Uterus (tissue), 4 donors: ENCODE measurements around the gene FAM174C. TPM values are rescaled to one million over a fixed set of nuclear protein-coding genes. Genes with fewer than 3 reads are reported as not detected.
"Not testable (repeated sequence)": the region's sequence is repeated elsewhere in the genome, so short reads cannot be mapped to it uniquely, and the experiment has no call there.

Experiments
- DNase-seq, 2 donors: peaks; one replicate each; pipeline ENCODE4 v3.0.0-alpha.2; 2019 to 2020
- H3K27ac ChIP-seq, 2 donors: fragments of 200-600 bp; sonication (generic); 1 replicate in 1 of 2; 2 replicates in 1 of 2; pipeline ENCODE4 v1.5.1; 2016 to 2018
- H3K27me3 ChIP-seq, 2 donors: fragments of 200-600 bp; sonication (generic); one replicate each; pipeline ENCODE4 v1.5.1; 2018 to 2019; ENCODE audit warnings: control low read depth in 1 of 2
- H3K36me3 ChIP-seq, 2 donors: fragments of 200-600 bp; sonication (generic); one replicate each; pipeline ENCODE4 v1.5.1; 2019; ENCODE audit warnings: control low read depth in 1 of 2
- H3K4me1 ChIP-seq, 2 donors: fragments of 200-600 bp; sonication (generic); one replicate each; pipeline ENCODE4 v1.5.1; 2018 to 2019; ENCODE audit warnings: control low read depth in 1 of 2
- H3K4me3 ChIP-seq, 2 donors: fragments of 200-600 bp; sonication (generic); 1 replicate in 1 of 2; 2 replicates in 1 of 2; pipeline ENCODE4 v1.5.1; 2018 to 2019; ENCODE audit warnings: mild to moderate bottlenecking in 1 of 2
- H3K9me3 ChIP-seq, 2 donors: fragments of 200-600 bp; sonication (generic); one replicate each; pipeline ENCODE4 v1.5.1; 2019; ENCODE audit warnings: control low read depth in 1 of 2
- CTCF ChIP-seq, 4 experiments: fragments of 200-600 bp in 2 of 4; fragments of 450-650 bp in 2 of 4; sonication (generic) in 2 of 4; IDR thresholded peaks; one replicate each; pipeline ENCODE4 v1.5.1; 2016 to 2019; ENCODE audit warnings: antibody characterized with exemption in 4 of 4, mild to moderate bottlenecking in 2 of 4, moderate library complexity in 1 of 4
- POLR2A ChIP-seq, 2 donors: fragments of 450-650 bp; IDR thresholded peaks; one replicate each; pipeline ENCODE4 v1.6.1; 2016; ENCODE audit warnings: antibody characterized with exemption in 2 of 2, mild to moderate bottlenecking in 1 of 2, moderate library complexity in 1 of 2
- intact Hi-C: fragments of 100-400 bp; cut with DNase I; formaldehyde crosslinking; loops from one replicate; pipeline ENCODE4 v1.15.1; 2023; ENCODE audit warnings: low total_unique reads
- total RNA-seq, 4 donors: library from RNA; depleted of rRNA in 3 of 4; stranded (reverse); fragments of >200 nt in 3 of 4; gene quantifications; one replicate each; pipeline versions ENCODE4 v1.1.0 to v1.2.4, GENCODE V29; 2014 to 2023
- donor health status: DM: yes; HTN: yes; CAD: no.

The FAM174C gene
- total RNA-seq, 4 donors from 2014 or later: 2.1 to 24.3 (median 7.1) TPM

GRCh38 chr19:1302533-1303239, 27.4 kb downstream of the FAM174C start:
- TF ChIP-seq POLR2A (IDR thresholded peaks at IDR 0.05) (no peak), CTCF (IDR thresholded peaks at IDR 0.05) (no peak)
- no peaks in the 10 kb centered on the region for H3K4me1 ChIP-seq
- DNase-seq: no peak
- intact Hi-C loops: no loop called here
- no peak overlapping the region for H3K4me3 ChIP-seq
- no peaks in the 10 kb centered on the region for H3K9me3 ChIP-seq
- H3K36me3 ChIP-seq: no peaks in the 10 kb centered on the region
- no peaks in the 10 kb centered on the region for H3K27me3 ChIP-seq
- no peak overlapping the region for H3K27ac ChIP-seq

- no peaks in the 10 kb centered on the region for H3K27me3 ChIP-seq
- no peak overlapping the region for H3K27ac ChIP-seq
- TF ChIP-seq CTCF (IDR thresholded peaks at IDR 0.05) (no peak), POLR2A (IDR thresholded peaks at IDR 0.05) (no peak)
- no peaks in the 10 kb centered on the region for H3K9me3 ChIP-seq
- no peaks in the 10 kb centered on the region for H3K36me3 ChIP-seq
- intact Hi-C loops: no loop called here
- no peaks in the 10 kb centered on the region for H3K4me1 ChIP-seq
- DNase-seq: no peak
- no peak overlapping the region for H3K4me3 ChIP-seq
These were observed 29.0 kb downstream of the FAM174C start for GRCh38 chr19:1304197-1304924.

- intact Hi-C loops: not testable (repeated sequence)
These were observed 30.0 kb downstream of the FAM174C start for GRCh38 chr19:1305354-1305753.

GRCh38 chr19:1307320-1307719, 32.0 kb downstream of the FAM174C start:
- H3K27ac ChIP-seq: no peak overlapping the region
- peaks cover 0 to 8% of the 10 kb centered on the region in 2 donors for H3K27me3 ChIP-seq
- no peaks in the 10 kb centered on the region for H3K36me3 ChIP-seq
- H3K9me3 ChIP-seq: no peaks in the 10 kb centered on the region
- intact Hi-C loops: no loop called here
- no peak for TF ChIP-seq CTCF (IDR thresholded peaks at IDR 0.05)
- TF ChIP-seq POLR2A (IDR thresholded peaks at IDR 0.05): no peak
- no peaks in the 10 kb centered on the region for H3K4me1 ChIP-seq
- no peak for DNase-seq
- no peak overlapping the region for H3K4me3 ChIP-seq

More at GRCh38 chr19:1305354-1305753, 30.0 kb downstream of the FAM174C start:
- not testable (repeated sequence) for H3K4me3 ChIP-seq, H3K36me3 ChIP-seq, H3K27ac ChIP-seq, H3K4me1 ChIP-seq, H3K27me3 ChIP-seq, H3K9me3 ChIP-seq, DNase-seq

- Histone ChIP-seq H3K9me3 (no peaks in the 10 kb centered on the region), H3K27me3 (peaks cover 0 to 8% of the 10 kb centered on the region in 2 donors), H3K27ac (no peak overlapping the region), H3K4me1 (no peaks in the 10 kb centered on the region), H3K4me3 (no peak overlapping the region), H3K36me3 (no peaks in the 10 kb centered on the region)
- intact Hi-C loops: no loop called here
- DNase-seq: no peak
- TF ChIP-seq CTCF (IDR thresholded peaks at IDR 0.05) (no peak), POLR2A (IDR thresholded peaks at IDR 0.05) (no peak)
These were observed 32.5 kb downstream of the FAM174C start for GRCh38 chr19:1307755-1308303.
